ENCODE data around the gene BLTP3A.

Gene BLTP3A

DNA sequence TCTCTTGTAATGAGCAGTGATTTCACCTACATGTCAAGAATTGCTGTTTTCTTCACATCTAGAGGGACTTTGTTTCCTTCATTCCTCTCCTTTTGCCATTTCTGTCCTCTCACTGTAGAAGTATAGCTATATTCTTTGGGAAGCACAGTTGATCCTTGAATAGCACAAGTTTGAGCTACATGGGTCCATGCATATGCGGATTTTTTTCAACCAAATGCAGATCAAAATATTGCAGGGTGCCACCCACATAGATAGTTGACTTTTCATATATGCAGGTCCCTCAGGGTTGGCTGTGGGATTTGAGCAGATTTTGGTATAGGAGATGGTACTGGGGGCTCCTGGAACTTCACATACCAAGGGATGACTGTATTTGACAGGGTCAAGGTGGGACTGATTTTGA lies 41.1 kb downstream of the BLTP3A start:
- DNase-seq (ENCODE audit: low read depth in 4 of 4, low spot score in 1 of 4): no peak

DNA sequence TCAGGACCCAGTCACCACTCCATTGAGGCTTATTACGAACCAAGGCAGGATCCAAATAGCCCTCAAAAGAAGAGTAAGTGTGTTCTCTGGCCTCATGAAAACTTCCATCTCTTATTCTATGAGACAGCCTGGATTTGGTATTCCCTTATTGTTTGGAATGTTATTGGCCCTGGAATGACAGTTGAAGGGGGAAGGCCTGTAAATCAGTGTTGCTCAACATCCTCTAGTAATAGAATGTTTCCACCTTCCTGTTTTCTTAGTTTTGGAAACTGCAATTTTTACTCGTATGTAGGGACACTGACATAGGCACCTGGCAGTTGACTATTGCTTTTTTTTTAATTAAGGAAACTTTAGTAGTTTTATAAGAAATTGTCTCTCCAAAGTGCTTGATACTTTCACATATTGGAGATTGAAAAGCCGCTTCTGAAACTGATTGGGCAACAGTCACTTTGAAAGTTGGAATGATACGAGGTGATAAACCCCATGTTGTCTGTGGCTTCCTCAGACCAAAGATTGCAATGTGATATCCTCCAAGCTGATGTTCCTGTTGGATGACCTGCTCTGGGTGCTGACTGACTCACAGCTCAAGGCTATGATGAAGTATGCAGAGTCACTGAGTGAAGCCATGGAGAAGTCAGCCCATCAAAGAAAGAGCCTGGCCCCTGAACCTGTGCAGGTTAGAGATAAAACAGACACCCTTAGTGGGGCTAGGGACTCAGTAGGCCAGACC lies 43.1 kb downstream of the BLTP3A start:
- no peak for DNase-seq (ENCODE audit: low read depth in 4 of 4, low spot score in 1 of 4)

DNA sequence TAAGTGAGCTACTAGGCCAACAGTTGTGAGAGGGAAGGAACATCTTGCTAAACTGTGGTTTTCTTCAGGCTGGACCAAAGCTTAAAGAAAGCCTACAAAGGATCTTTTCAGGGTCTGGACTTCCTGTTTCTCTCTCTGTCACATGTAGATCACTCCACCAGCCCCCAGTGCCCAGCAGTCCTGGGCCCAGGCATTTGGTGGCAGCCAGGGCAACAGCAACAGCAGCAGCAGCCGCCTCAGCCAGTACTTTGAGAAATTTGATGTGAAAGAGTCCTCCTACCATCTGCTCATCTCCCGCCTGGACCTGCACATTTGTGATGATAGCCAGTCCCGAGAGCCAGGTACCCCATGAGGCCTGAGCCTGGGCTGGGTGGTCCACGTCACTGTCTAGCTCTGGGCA lies 44.1 kb downstream of the BLTP3A start:
- no peak for DNase-seq (ENCODE audit: low read depth in 4 of 4, low spot score in 1 of 4)

DNA sequence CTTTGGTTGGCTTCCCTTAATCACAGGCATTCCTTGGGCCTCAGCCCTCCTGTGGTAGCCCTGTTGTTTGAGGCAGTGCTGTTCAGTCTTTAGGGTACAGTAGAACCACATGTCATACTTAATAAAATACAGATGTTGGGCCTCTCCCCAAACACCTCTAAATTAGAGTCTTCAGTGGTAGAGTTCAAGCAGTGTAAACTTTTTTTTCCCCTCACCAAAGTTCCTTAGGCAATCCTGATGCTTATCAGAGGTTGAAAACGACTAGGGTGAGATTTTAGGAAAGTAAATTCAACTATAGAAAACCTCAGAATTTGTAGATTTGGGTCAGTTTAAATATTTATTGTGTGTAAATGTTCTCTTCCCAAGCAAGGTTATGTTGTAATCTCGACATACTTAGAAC lies 44.6 kb downstream of the BLTP3A start:
- no peak for DNase-seq (ENCODE audit: low read depth in 4 of 4, low spot score in 1 of 4)

DNA sequence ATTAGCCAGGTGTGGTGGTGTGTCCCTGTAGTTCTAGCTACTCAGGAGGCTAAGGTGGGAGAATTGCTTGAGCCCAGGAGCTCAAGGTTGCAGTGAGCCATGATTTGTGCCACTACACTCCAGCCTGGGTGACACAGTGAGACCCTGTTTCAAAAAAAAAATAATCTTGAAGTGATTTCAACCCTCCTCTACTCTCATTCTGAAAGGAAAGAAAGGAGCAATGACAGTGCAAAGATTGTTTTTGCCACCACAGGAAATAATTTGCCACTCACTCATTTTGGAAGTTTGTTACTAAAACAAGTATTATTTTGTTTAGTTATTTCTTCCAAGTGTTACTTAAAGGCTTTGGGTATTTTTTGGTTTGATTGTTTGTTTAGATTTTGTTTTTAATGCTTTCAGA lies 45.6 kb downstream of the BLTP3A start:
- DNase-seq (ENCODE audit: low read depth in 4 of 4, low spot score in 1 of 4): no peak

DNA sequence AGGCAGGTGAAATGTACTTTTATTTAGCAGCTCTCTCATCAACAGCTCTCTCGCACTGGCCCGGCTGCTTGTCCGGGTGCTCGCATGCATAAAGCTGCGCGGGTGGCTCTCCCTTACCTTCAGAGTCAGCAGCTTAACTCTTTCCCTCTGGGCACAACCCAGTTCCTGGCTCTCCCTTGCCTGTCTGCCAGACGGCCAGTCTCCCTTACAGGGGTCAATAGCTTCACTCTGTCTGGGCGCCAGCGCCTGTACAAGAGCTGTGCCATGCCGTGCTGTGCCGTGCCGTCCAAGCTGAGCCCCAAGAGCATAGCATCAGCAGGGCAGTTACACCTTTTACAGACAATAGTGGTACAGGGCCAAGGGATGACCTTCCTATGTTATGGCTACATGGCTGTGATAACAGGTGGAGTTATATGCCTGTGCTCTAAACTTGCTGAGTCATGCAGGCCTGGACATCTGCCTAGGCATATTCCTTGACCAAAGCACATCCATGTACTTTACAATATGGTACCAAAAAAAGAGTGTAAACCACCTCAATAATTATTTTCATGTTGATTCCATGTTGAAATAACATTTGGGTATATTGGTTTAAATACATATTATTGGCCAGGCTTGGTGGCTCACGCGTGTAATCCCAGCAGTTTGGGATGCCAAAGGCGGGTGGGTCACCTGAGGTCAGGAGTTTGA lies 47.9 kb downstream of the BLTP3A start:
- DNase-seq (ENCODE audit: low read depth in 4 of 4, low spot score in 1 of 4): no peak

Measured in stimulated activated CD4-positive, alpha-beta T cell treated with anti-CD3 and anti-CD28 coated beads, Interleukin-1b, Interleukin-23, amount 100 ng/mL, for 24 hours (primary cell).